ENCODE measurements around the gene FAM221A. TPM values are rescaled to one million over a fixed set of nuclear protein-coding genes. Genes with fewer than 3 reads are reported as not detected.

FAM221A gene
- total and polyA plus RNA-seq, 7 experiments from 2014 or later = 4.0 to 8.1 (median 4.9) TPM

Other genes starting within 250 kb of the FAM221A start
- 1 to 10 TPM in 3 of 5 experiments, under 1 TPM in 2; 0.13 to 1.8 (median 1.2) TPM for gene IGF2BP3, start 209.7 kb upstream of the FAM221A start, total RNA-seq
- under 1 TPM in 1 of 2 donors, not detected in 1; 0.35 TPM for gene IGF2BP3, start 209.7 kb upstream of the FAM221A start, polyA plus RNA-seq
- 100 to 1,000 TPM; 131 to 263 (median 163) TPM for gene TRA2A, start 148.2 kb upstream of the FAM221A start, total RNA-seq
- 10 to 100 TPM; 34.0 to 64.6 TPM for gene TRA2A, start 148.2 kb upstream of the FAM221A start, polyA plus RNA-seq
- 10 to 100 TPM in 3 of 5 experiments, 1 to 10 TPM in 2; 7.0 to 24.7 (median 17.1) TPM for gene CCDC126, start 82.8 kb upstream of the FAM221A start, total RNA-seq
- 10 to 100 TPM; 12.3 to 16.8 TPM for gene CCDC126, start 82.8 kb upstream of the FAM221A start, polyA plus RNA-seq
- gene STK31, start 30.0 kb downstream of the FAM221A start, total RNA-seq = 1 to 10 TPM in 1 of 5 experiments, under 1 TPM in 4; 0.31 to 1.6 (median 0.76) TPM
- gene STK31, start 30.0 kb downstream of the FAM221A start, polyA plus RNA-seq = under 1 TPM in 1 of 2 donors, not detected in 1; 0.08 TPM